ENCODE measurements around the gene IGF2BP2.

DNA sequence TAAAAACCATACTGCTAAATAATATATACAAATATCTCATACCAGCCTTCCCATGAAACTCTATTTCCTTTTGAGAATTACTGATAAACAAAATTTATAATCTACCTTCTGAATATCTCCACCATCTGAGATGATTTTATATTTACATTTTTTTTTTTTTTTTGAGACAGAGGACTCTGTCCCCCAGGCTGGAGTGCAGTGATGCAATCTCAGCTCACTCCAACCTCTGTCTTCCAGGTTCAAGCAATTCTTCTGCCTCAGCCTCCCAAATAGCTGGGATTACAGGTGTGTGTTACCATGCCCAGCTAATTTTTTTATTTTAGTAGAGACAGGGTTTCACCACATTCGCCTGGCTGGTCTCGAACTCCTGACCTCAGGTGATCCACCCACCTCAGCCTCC, 42.8 kb upstream of the IGF2BP2 start:
- TF ChIP-seq, protein P1, sequence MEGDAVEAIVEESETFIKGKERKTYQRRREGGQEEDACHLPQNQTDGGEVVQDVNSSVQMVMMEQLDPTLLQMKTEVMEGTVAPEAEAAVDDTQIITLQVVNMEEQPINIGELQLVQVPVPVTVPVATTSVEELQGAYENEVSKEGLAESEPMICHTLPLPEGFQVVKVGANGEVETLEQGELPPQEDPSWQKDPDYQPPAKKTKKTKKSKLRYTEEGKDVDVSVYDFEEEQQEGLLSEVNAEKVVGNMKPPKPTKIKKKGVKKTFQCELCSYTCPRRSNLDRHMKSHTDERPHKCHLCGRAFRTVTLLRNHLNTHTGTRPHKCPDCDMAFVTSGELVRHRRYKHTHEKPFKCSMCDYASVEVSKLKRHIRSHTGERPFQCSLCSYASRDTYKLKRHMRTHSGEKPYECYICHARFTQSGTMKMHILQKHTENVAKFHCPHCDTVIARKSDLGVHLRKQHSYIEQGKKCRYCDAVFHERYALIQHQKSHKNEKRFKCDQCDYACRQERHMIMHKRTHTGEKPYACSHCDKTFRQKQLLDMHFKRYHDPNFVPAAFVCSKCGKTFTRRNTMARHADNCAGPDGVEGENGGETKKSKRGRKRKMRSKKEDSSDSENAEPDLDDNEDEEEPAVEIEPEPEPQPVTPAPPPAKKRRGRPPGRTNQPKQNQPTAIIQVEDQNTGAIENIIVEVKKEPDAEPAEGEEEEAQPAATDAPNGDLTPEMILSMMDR (conservative IDR thresholded peaks at IDR 0.05 in 1 of 2, IDR thresholded peaks at IDR 0.05 in 1 of 2; ENCODE audit: extremely low read depth in 1 of 2, insufficient read depth in 1 of 2, low read depth in 1 of 2, low read length in 2 of 2): no peak
- TF ChIP-seq EZH2 (IDR thresholded peaks at IDR 0.05; ENCODE audit: borderline replicate concordance, low read length): no peak

Data from mammary epithelial cell (primary cell).